ENCODE results near the gene LCN15.
A peak's percentile ranks its signal among the peaks of the same experiment; 100 is the strongest.

The LCN15 gene

DNA sequence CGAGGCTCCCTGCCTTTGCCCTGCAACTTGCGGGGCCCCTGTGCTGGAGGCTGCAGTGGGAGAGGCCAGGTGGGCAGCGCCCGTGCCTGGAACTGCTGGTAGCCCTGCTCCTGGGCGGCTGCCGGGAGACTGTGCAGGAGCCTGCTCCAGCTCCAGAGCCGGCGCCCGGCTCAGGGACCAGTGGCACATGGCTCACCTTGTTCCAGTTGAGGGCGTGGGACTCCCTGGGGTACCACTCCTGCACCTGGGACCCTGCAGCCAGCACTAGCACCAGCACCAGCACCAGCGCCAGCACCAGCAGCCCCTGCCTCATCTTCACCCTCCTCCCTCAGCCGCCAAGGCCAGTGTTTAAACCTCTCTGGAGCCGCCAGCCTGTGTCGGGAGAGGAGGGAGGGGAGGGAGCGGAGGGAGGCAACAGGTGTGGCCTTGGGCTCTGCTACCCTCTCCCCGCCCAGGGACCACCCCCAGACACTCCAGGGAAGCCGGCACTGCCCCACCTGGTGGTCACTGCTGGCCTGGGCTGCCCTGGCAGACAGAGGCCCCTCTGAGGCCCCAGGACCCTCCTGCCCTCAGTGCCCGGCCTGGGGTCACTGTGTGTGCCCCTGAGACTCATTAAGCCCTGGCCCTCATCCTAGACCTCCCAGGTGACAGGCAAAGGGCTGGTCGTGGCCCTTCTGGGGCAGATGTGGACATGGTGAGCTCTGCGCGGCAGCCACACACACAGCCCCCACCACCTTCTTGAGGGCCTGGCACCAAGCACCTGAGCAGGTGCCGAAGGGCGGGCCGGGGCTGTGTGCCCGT, 21.5 kb downstream of the LCN15 start, which contains the start of gene LCN10:
LCN10 (minus strand) TSS at position 350 of the 801 bp plus-strand sequence; CDS start at position 313, 37 bp downstream.
- no peak within 1 kb of the TSS for H3K4me3 ChIP-seq (ENCODE audit: low read depth, low read length)
- DNase-seq (ENCODE audit: low read depth): no peak
- TF ChIP-seq, protein P1, sequence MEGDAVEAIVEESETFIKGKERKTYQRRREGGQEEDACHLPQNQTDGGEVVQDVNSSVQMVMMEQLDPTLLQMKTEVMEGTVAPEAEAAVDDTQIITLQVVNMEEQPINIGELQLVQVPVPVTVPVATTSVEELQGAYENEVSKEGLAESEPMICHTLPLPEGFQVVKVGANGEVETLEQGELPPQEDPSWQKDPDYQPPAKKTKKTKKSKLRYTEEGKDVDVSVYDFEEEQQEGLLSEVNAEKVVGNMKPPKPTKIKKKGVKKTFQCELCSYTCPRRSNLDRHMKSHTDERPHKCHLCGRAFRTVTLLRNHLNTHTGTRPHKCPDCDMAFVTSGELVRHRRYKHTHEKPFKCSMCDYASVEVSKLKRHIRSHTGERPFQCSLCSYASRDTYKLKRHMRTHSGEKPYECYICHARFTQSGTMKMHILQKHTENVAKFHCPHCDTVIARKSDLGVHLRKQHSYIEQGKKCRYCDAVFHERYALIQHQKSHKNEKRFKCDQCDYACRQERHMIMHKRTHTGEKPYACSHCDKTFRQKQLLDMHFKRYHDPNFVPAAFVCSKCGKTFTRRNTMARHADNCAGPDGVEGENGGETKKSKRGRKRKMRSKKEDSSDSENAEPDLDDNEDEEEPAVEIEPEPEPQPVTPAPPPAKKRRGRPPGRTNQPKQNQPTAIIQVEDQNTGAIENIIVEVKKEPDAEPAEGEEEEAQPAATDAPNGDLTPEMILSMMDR (IDR thresholded peaks at IDR 0.05; ENCODE audit: control insufficient read depth, extremely low read depth, insufficient read depth): peak; percentile 20; the same call in 1 of the 2 replicates

DNA sequence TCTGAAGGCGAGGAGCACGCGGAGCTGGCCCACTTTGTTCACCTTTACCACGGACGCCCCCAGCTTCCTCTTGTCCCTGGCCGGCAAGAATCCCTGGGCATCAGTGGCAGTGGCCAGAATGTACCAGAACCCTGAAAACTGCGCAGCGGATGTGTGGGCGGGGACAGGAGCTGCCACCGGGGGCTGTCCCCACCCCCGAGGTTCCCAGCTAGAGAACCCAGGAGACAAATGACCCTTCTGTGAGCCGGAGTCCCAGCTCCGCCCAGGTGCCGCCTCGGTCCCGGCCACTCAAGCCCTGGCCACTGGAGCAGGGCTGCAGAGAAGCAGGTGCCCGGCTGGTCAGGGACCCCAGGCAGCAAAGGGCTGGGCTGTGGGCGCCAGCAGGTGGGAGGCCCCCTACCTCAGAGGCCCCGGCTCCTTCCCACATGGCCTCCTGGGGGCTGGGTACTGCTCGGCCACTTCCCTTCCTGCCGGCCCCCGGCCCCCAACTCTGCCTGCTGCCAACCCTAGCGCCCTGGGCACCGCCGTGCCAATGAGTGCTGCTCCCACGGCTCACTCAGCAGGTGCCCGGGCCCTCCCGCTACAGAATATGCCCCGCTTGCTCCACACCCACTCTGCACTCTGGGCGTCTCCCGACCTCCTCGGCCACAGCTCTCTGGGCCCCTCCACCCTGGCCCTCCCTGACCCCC, 22.3 kb downstream of the LCN15 start:
- no peak for DNase-seq (ENCODE audit: low read depth)
- H3K4me3 ChIP-seq (ENCODE audit: low read depth, low read length): no peak overlapping the region
- TF ChIP-seq, protein P1 (IDR thresholded peaks at IDR 0.05; ENCODE audit: control insufficient read depth, extremely low read depth, insufficient read depth): no peak

DNA sequence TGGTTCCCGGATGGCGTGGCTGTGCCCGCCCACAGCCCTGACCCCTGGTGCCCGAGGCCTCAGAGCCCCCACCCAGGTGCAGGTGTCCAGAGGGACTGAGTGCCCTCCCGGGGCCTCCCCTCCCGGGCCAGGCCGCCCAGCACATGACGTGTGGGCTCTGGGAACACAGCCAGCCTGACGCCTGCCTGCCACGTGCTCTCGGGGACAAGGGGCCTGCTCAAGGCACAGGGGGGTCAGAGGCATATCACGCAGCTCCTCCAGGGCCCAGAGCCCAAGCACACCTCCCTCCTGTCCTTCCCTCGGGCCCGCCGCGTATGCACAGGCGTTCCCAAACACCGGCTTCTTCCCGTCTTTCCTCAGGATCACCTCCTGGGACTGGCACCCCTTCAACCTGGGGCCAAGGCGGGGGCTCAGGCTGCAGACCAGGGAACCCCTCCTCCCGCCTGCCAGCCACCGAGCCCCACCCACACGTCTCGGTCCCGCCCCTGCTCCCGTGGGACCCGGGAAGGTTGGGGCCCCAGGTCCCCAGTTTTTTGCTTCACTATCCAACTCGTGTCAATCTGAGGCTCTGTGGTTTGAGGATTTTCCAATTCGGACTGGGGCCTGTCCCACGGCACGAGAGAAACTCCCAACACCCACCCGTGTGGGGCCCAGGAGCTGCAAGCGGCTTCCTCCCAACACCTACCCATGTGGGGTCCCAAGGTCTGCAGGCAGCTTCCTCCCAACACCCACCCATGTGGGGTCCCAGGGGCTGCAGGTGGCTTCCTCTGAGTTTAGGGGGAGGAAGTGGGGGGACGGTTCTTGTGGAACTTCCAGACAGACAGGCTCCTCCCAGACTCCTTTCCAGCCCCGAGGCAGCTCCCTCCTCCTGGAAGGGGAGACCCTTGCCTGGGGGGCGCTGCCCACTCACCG, 23.1 kb downstream of the LCN15 start:
- DNase-seq (ENCODE audit: low read depth): no peak
- TF ChIP-seq, protein P1 (IDR thresholded peaks at IDR 0.05; ENCODE audit: control insufficient read depth, extremely low read depth, insufficient read depth): no peak
- H3K4me3 ChIP-seq (ENCODE audit: low read depth, low read length): no peak overlapping the region

DNA sequence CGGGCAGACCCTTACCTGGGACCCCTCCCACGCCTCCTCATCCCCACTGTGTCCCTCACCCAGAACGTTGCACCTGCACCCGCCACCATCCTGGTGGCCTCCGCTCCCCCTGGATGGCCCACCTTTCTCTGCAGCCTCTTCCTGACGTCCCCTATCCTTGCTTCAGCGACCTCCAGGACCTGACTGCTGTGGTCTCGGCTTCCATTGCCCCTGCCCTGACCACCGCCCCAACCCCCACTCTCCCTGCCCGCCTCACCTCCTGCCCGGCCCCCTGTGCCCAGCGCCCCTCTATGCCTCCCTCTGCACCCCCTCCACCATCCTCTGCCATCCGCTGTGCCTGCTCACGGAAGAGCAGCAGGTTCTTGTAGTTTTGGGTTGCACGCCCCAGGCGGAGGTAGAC, 23.8 kb downstream of the LCN15 start:
- DNase-seq (ENCODE audit: low read depth): no peak

DNA sequence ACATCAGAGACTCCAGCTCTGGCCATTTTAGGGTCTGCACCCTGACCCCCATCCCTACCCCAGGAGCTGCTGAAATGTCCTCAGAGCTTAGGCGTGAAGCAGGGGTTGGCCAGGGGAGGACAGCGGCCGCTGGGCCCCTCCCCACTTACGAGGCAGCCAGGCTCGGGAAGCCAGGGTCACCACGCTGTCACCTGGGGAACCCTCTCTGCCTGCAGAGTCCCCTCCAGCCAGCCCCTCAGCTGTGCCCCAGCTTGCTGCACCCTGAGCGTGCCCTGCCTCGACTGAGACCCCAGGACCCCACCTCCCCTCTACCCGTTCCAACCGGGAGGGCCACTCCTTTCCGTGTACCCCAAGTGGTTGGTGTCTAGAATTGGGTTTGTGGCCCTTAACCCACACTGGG, 24.2 kb downstream of the LCN15 start:
- no peak overlapping the region for H3K4me3 ChIP-seq (ENCODE audit: low read depth, low read length)
- DNase-seq (ENCODE audit: low read depth): no peak
- TF ChIP-seq, protein P1 (IDR thresholded peaks at IDR 0.05; ENCODE audit: control insufficient read depth, extremely low read depth, insufficient read depth): no peak

More for the DNA sequence above, 23.8 kb downstream of the LCN15 start:
- TF ChIP-seq, protein P1 (IDR thresholded peaks at IDR 0.05; ENCODE audit: control insufficient read depth, extremely low read depth, insufficient read depth): no peak
- H3K4me3 ChIP-seq (ENCODE audit: low read depth, low read length): no peak overlapping the region

DNA sequence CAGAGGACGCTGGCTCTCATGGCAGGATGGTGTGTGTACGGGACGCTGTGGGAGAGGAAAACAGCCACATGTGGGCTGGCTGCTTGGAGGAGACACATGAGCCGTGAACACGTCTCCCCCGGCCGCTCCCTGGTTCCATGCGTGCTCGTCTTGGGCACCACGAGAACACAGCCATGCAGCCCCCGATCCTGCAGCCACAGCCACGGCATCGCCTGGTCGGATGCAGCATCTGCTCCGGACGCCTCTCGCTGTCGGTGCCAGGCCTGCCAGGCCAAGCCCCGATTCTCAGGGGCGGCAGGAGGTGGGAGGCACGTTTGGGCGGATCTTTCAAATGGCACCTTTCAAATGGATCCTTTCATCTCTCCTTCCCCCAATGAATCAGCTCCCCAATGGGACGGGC, 24.8 kb downstream of the LCN15 start:
- H3K4me3 ChIP-seq (ENCODE audit: low read depth, low read length): no peak overlapping the region
- TF ChIP-seq, protein P1 (IDR thresholded peaks at IDR 0.05; ENCODE audit: control insufficient read depth, extremely low read depth, insufficient read depth): no peak
- no peak for DNase-seq (ENCODE audit: low read depth)

Measured in LNCaP clone FGC (cell line).